WTC11 (cell line): ENCODE data around the gene ADAM22. TPM values are rescaled to one million over a fixed set of nuclear protein-coding genes. Genes with fewer than 3 reads are reported as not detected.
"Not testable (repeated sequence)": the region's sequence is repeated elsewhere in the genome, so short reads cannot be mapped to it uniquely, and the experiment has no call there.

Experiments
- ATAC-seq: fragments of 200-7000 bp; cut with Tn5 transposase; 2 replicates; pipeline ENCODE4 v1.10.0; 2021; ENCODE audit warnings: mild to moderate bottlenecking, moderate library complexity
- CTCF ChIA-PET: fragments of 300-600 bp; sonication (Branson Sonifier 250); formaldehyde crosslinking; loops from one replicate; lab custom pipeline; 2021; ENCODE audit warnings: antibody characterized with exemption; lab: Charles Lee
- POLR2A ChIA-PET: fragments of 350-600 bp; sonication (Branson Sonifier 250); formaldehyde crosslinking; loops from one replicate; lab custom pipeline; 2021; ENCODE audit warnings: antibody characterized with exemption; lab: Charles Lee
- DNase-seq: peaks from one replicate; pipeline ENCODE4 v3.0.0; 2021; ENCODE audit warnings: low spot score
- H3K27ac Mint-ChIP-seq: 2 replicates; pipeline ENCODE4 v1.8.0; 2021; ENCODE audit warnings: mixed read lengths
- H3K27me3 Mint-ChIP-seq: 2 replicates; pipeline ENCODE4 v1.8.0; 2021; ENCODE audit warnings: low read depth, mild to moderate bottlenecking, moderate library complexity, mixed read lengths
- H3K36me3 Mint-ChIP-seq: 2 replicates; pipeline ENCODE4 v1.8.0; 2021; ENCODE audit warnings: mixed read lengths
- H3K4me1 Mint-ChIP-seq: 2 replicates; pipeline ENCODE4 v1.8.0; 2022; ENCODE audit warnings: mixed read lengths
- H3K4me3 Mint-ChIP-seq: 2 replicates; pipeline ENCODE4 v1.8.0; 2021; ENCODE audit warnings: mild to moderate bottlenecking, moderate library complexity, mixed read lengths
- H3K9me3 Mint-ChIP-seq: 2 replicates; pipeline ENCODE4 v1.8.0; 2021; ENCODE audit warnings: mixed read lengths
- CREB1 ChIP-seq: sonication (generic); formaldehyde crosslinking; IDR thresholded peaks from 2 replicates; pipeline ENCODE4 v1.8.0; 2023; ENCODE audit warnings: mild to moderate bottlenecking, missing genetic modification reagents
- ELF4 ChIP-seq: sonication (generic); formaldehyde crosslinking; IDR thresholded peaks from 2 replicates; pipeline ENCODE4 v1.8.1; 2022; ENCODE audit warnings: low read depth, mild to moderate bottlenecking, moderate library complexity, missing genetic modification reagents
- JAZF1 ChIP-seq: fragments of 250-450 bp; sonication (Bioruptor Pico); IDR thresholded peaks from 2 replicates; pipeline ENCODE4 v1.9.0; 2021; ENCODE audit warnings: moderate library complexity, mild to moderate bottlenecking, inconsistent platforms
- MXD4 ChIP-seq: fragments of 250-450 bp; sonication (Bioruptor Pico); IDR thresholded peaks from 2 replicates; pipeline ENCODE4 v1.8.0; 2021; ENCODE audit warnings: mild to moderate bottlenecking, moderate library complexity, borderline replicate concordance
- NFYB ChIP-seq: sonication (generic); formaldehyde crosslinking; conservative IDR thresholded peaks from 2 replicates; pipeline ENCODE4 v1.8.0; 2022; ENCODE audit warnings: low read depth, missing genetic modification reagents
- NR2C2 ChIP-seq: sonication (generic); formaldehyde crosslinking; IDR thresholded peaks from 2 replicates; pipeline ENCODE4 v1.8.0; 2022; ENCODE audit warnings: mild to moderate bottlenecking, missing genetic modification reagents
- SOX15 ChIP-seq: fragments of 250-450 bp; sonication (Bioruptor Pico); IDR thresholded peaks from 2 replicates; pipeline ENCODE4 v1.9.0; 2021; ENCODE audit warnings: mild to moderate bottlenecking
- SP1 ChIP-seq: sonication (generic); formaldehyde crosslinking; conservative IDR thresholded peaks from 2 replicates; pipeline ENCODE4 v1.8.1; 2022; ENCODE audit warnings: missing genetic modification reagents
- ZNF121 ChIP-seq: sonication (generic); formaldehyde crosslinking; IDR thresholded peaks from 2 replicates; pipeline ENCODE4 v1.8.0; 2023; ENCODE audit warnings: missing genetic modification reagents
- ZNF396 ChIP-seq: fragments of 250-450 bp; sonication (Bioruptor Pico); IDR thresholded peaks from 2 replicates; pipeline ENCODE4 v1.8.0; 2021; ENCODE audit warnings: mild to moderate bottlenecking, moderate library complexity, borderline replicate concordance
- total RNA-seq: library from RNA; stranded (reverse); gene quantifications from 3 replicates; pipeline ENCODE4 v1.2.3, GENCODE V29; 2021
- TF ChIP-seq, protein P1 (sequence below): fragments of 250-450 bp; sonication (Bioruptor Pico); conservative IDR thresholded peaks from 2 replicates; pipeline ENCODE4 v1.9.0; 2021; ENCODE audit warnings: mild to moderate bottlenecking
- TF ChIP-seq, protein P2 (sequence below): sonication (generic); formaldehyde crosslinking; IDR thresholded peaks from 2 replicates; pipeline ENCODE4 v1.8.1; 2022; ENCODE audit warnings: low read depth, missing genetic modification reagents, borderline replicate concordance
- TF ChIP-seq, protein P3 (sequence below): sonication (generic); formaldehyde crosslinking; IDR thresholded peaks from 2 replicates; pipeline ENCODE4 v1.8.0; 2023; ENCODE audit warnings: missing genetic modification reagents, mild to moderate bottlenecking, borderline replicate concordance
- TF ChIP-seq, protein P4 (sequence below): fragments of 250-450 bp; sonication (Bioruptor Pico); IDR thresholded peaks from 2 replicates; pipeline ENCODE4 v1.8.0; 2021; ENCODE audit warnings: mild to moderate bottlenecking
- TF ChIP-seq, protein P5 (sequence below): sonication (generic); formaldehyde crosslinking; IDR thresholded peaks from 2 replicates; pipeline ENCODE4 v1.8.0; 2023; ENCODE audit warnings: missing genetic modification reagents
- TF ChIP-seq, protein P6 (sequence below): sonication (generic); formaldehyde crosslinking; IDR thresholded peaks from 2 replicates; pipeline ENCODE4 v1.8.1; 2022; ENCODE audit warnings: low read depth, mild to moderate bottlenecking, moderate library complexity, missing genetic modification reagents, borderline replicate concordance

The ADAM22 gene
- total RNA-seq, 1 experiment from 2014 or later: 12.4 TPM

DNA sequence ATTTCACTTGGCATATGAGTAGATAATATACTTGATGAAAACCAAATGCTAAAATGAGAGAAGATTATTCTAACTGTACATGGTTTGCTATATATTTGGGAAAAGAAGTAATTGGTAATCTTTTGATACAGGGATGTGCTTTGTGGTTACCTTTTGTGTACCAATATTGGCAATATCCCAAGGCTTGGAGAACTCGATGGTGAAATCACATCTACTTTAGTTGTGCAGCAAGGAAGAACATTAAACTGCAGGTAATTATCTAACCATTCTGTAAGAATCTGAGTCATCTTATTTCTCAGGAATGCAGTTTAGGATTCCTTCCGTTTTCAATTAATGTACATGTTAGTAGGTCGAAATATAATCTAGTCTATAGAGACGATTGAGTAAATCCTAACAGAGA lies 221.7 kb downstream of the ADAM22 start:
- H3K27ac Mint-ChIP-seq: no peak overlapping the region
- H3K4me3 Mint-ChIP-seq: no peak overlapping the region
- TF ChIP-seq NR2C2 (CRISPR knock-in tag) (no peak), SP1 (CRISPR knock-in tag) (no peak)
- no peaks in the 10 kb centered on the region for H3K27me3 Mint-ChIP-seq
- POLR2A ChIA-PET: no interaction called here
- H3K36me3 Mint-ChIP-seq: peaks cover 34% of the 10 kb centered on the region
- H3K4me1 Mint-ChIP-seq: peaks cover 28% of the 10 kb centered on the region
- ATAC-seq (no peak), DNase-seq (no peak)
- CTCF ChIA-PET: no interaction called here
- peaks cover 30% of the 10 kb centered on the region for H3K9me3 Mint-ChIP-seq

DNA sequence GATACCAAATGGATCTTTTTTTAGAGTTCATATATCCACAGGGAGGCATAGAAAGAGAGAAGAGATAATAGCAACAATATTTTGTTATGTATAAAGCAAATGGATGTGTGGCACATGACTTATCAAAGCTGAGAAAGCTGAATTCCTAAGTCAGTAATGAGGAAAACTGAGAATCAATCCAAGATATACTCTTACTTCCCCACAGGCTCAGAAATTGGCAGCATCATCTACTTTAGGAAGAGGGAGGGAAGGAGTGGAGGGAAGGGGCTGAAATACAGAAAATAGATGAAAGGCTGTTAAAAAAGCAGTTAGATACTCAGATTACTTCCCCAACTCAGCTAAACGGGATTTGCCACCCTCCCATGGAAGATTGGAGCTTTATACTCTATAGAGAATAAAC lies 222.3 kb downstream of the ADAM22 start:
- CTCF ChIA-PET: no interaction called here
- no peak overlapping the region for H3K4me3 Mint-ChIP-seq

DNA sequence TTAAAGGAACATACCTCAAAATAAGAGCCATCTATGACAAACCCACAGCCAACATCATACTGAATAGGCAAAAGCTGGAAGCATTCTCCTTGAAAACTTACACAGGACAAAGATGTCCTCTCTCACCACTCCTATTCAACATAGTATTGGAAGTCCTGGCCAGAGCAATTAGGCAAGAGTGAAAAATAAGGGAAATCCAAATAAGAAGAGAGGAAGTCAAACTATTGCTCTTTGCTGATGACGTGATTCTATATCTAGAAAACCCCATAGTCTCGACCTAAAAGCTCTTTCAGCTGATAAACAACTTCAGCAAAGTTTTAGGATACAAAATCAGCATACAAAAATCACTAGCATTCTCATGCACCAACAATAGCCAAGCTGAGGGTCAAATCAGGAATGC lies 225.7 kb downstream of the ADAM22 start:
- Mint-ChIP-seq H3K9me3 (peaks cover 42% of the 10 kb centered on the region), H3K36me3 (peaks cover 34% of the 10 kb centered on the region), H3K4me1 (peaks cover 11% of the 10 kb centered on the region)
- H3K27ac Mint-ChIP-seq, CTCF ChIA-PET, ATAC-seq, POLR2A ChIA-PET, H3K27me3 Mint-ChIP-seq, H3K4me3 Mint-ChIP-seq, DNase-seq: not testable (repeated sequence)

More for the DNA sequence above, 222.3 kb downstream of the ADAM22 start:
- ATAC-seq: no peak
- H3K27me3 Mint-ChIP-seq: no peaks in the 10 kb centered on the region
- POLR2A ChIA-PET: no interaction called here
- peaks cover 34% of the 10 kb centered on the region for H3K36me3 Mint-ChIP-seq
- H3K4me1 Mint-ChIP-seq: peaks cover 26% of the 10 kb centered on the region
- H3K9me3 Mint-ChIP-seq: peaks cover 34% of the 10 kb centered on the region
- H3K27ac Mint-ChIP-seq: no peak overlapping the region
- TF ChIP-seq, protein P1, sequence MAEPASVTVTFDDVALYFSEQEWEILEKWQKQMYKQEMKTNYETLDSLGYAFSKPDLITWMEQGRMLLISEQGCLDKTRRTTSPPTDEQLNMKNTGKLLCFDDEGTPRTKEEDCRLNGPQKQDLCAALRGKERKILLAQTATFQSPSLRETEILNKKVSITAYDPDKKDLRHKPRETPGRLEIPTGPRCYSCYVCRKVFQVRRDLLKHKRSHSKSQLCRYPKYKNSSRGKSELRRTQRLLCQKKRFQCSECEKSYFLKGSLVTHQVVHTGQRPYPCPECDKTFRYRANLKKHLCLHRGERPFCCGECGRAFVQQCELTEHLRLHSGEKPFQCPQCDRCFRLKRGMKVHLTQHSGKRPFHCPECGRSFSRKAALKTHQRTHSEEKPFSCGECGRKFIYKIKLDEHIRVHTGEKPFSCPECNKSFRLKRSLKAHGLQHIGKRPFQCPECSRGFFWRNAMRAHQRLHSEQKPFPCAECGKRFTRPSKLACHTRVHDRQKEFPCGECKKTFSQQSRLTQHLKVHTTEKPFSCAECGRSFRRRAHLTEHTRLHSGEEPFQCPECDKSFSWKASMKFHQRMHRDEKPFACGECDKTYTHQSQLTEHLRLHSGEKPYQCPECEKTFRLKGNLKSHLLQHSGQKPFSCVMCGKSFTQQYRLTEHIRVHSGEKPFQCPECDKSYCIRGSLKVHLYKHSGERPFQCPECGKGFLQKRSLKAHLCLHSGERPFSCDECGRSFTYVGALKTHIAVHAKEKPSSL (CRISPR knock-in tag): no peak
- TF ChIP-seq, protein P2, sequence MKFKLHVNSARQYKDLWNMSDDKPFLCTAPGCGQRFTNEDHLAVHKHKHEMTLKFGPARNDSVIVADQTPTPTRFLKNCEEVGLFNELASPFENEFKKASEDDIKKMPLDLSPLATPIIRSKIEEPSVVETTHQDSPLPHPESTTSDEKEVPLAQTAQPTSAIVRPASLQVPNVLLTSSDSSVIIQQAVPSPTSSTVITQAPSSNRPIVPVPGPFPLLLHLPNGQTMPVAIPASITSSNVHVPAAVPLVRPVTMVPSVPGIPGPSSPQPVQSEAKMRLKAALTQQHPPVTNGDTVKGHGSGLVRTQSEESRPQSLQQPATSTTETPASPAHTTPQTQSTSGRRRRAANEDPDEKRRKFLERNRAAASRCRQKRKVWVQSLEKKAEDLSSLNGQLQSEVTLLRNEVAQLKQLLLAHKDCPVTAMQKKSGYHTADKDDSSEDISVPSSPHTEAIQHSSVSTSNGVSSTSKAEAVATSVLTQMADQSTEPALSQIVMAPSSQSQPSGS (CRISPR knock-in tag): no peak
- TF ChIP-seq SOX15 (CRISPR knock-in tag): no peak
- TF ChIP-seq, protein P3, sequence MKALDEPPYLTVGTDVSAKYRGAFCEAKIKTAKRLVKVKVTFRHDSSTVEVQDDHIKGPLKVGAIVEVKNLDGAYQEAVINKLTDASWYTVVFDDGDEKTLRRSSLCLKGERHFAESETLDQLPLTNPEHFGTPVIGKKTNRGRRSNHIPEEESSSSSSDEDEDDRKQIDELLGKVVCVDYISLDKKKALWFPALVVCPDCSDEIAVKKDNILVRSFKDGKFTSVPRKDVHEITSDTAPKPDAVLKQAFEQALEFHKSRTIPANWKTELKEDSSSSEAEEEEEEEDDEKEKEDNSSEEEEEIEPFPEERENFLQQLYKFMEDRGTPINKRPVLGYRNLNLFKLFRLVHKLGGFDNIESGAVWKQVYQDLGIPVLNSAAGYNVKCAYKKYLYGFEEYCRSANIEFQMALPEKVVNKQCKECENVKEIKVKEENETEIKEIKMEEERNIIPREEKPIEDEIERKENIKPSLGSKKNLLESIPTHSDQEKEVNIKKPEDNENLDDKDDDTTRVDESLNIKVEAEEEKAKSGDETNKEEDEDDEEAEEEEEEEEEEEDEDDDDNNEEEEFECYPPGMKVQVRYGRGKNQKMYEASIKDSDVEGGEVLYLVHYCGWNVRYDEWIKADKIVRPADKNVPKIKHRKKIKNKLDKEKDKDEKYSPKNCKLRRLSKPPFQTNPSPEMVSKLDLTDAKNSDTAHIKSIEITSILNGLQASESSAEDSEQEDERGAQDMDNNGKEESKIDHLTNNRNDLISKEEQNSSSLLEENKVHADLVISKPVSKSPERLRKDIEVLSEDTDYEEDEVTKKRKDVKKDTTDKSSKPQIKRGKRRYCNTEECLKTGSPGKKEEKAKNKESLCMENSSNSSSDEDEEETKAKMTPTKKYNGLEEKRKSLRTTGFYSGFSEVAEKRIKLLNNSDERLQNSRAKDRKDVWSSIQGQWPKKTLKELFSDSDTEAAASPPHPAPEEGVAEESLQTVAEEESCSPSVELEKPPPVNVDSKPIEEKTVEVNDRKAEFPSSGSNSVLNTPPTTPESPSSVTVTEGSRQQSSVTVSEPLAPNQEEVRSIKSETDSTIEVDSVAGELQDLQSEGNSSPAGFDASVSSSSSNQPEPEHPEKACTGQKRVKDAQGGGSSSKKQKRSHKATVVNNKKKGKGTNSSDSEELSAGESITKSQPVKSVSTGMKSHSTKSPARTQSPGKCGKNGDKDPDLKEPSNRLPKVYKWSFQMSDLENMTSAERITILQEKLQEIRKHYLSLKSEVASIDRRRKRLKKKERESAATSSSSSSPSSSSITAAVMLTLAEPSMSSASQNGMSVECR (CRISPR knock-in tag): no peak
- no peak for TF ChIP-seq ZNF121
- TF ChIP-seq MXD4 (CRISPR knock-in tag): no peak
- TF ChIP-seq, protein P4, sequence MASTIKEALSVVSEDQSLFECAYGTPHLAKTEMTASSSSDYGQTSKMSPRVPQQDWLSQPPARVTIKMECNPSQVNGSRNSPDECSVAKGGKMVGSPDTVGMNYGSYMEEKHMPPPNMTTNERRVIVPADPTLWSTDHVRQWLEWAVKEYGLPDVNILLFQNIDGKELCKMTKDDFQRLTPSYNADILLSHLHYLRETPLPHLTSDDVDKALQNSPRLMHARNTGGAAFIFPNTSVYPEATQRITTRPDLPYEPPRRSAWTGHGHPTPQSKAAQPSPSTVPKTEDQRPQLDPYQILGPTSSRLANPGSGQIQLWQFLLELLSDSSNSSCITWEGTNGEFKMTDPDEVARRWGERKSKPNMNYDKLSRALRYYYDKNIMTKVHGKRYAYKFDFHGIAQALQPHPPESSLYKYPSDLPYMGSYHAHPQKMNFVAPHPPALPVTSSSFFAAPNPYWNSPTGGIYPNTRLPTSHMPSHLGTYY (CRISPR knock-in tag): no peak
- TF ChIP-seq JAZF1 (CRISPR knock-in tag): no peak
- TF ChIP-seq, protein P5, sequence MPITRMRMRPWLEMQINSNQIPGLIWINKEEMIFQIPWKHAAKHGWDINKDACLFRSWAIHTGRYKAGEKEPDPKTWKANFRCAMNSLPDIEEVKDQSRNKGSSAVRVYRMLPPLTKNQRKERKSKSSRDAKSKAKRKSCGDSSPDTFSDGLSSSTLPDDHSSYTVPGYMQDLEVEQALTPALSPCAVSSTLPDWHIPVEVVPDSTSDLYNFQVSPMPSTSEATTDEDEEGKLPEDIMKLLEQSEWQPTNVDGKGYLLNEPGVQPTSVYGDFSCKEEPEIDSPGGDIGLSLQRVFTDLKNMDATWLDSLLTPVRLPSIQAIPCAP (CRISPR knock-in tag): no peak
- no peak for TF ChIP-seq ZNF396
- no peak for TF ChIP-seq ELF4
- no peak for TF ChIP-seq CREB1 (CRISPR knock-in tag)
- TF ChIP-seq NFYB (CRISPR knock-in tag): no peak
- TF ChIP-seq, protein P6, sequence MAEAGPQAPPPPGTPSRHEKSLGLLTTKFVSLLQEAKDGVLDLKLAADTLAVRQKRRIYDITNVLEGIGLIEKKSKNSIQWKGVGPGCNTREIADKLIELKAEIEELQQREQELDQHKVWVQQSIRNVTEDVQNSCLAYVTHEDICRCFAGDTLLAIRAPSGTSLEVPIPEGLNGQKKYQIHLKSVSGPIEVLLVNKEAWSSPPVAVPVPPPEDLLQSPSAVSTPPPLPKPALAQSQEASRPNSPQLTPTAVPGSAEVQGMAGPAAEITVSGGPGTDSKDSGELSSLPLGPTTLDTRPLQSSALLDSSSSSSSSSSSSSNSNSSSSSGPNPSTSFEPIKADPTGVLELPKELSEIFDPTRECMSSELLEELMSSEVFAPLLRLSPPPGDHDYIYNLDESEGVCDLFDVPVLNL (CRISPR knock-in tag): no peak
- TF ChIP-seq, all 79 proteins: peak for 0
- no peak for DNase-seq
